Thyroid gland (tissue), 4 donors: Measurements from ENCODE around the gene GALNT18. TPM values are rescaled to one million over a fixed set of nuclear protein-coding genes. Genes with fewer than 3 reads are reported as not detected.
A peak's percentile ranks its signal among the peaks of the same experiment; 100 is the strongest.

ENCODE experiments used
- DNase-seq, 2 donors: peaks; one replicate each; pipeline ENCODE4 v3.0.0-alpha.2; 2019
- H3K27ac ChIP-seq, 3 donors: fragments of 200-600 bp; sonication (generic); 1 replicate in 2 of 3; 2 replicates in 1 of 3; pipeline ENCODE4 v1.5.1; 2016 to 2019; ENCODE audit warnings: mild to moderate bottlenecking in 1 of 3, moderate library complexity in 1 of 3
- H3K27me3 ChIP-seq: fragments of 200-600 bp; sonication (generic); one replicate; pipeline ENCODE4 v1.5.1; 2019
- H3K36me3 ChIP-seq, 2 donors: fragments of 200-600 bp; sonication (generic); one replicate each; pipeline ENCODE4 v1.5.1; 2016 to 2019
- H3K4me1 ChIP-seq, 2 donors: fragments of 200-600 bp; sonication (generic); one replicate each; pipeline ENCODE4 v1.5.1; 2017 to 2019
- H3K4me3 ChIP-seq, 3 donors: fragments of 200-600 bp; sonication (generic); replicated peaks in 1 of 3; 1 replicate in 2 of 3; 2 replicates in 1 of 3; pipeline ENCODE4 v1.5.1; 2016; ENCODE audit warnings: mild to moderate bottlenecking in 1 of 3
- H3K9me3 ChIP-seq: fragments of 200-600 bp; sonication (generic); one replicate; pipeline ENCODE4 v1.5.1; 2017
- POLR2A ChIP-seq, 2 donors: fragments of 450-650 bp; IDR thresholded peaks; one replicate each; pipeline ENCODE4 v1.6.1; 2017; ENCODE audit warnings: antibody characterized with exemption in 2 of 2, mild to moderate bottlenecking in 2 of 2, moderate library complexity in 1 of 2
- whole genome bisulfite sequencing, 2 donors: methylation state at CpG; one replicate each; pipeline ENCODE4 v1.1.5; 2017; 5-methylcytosine and 5-hydroxymethylcytosine counted together
- intact Hi-C: fragments of 100-400 bp; cut with DNase I; formaldehyde crosslinking; loops from one replicate; pipeline ENCODE4 v1.15.1; 2023
- total RNA-seq, 4 donors: library from RNA; depleted of rRNA; stranded (reverse); fragments of >200 nt; gene quantifications; one replicate each; pipeline ENCODE4 v1.2.3, GENCODE V29; 2016
- TF ChIP-seq, protein P1 (sequence below), 6 experiments: fragments of 200-600 bp in 3 of 6; fragments of 450-650 bp in 3 of 6; sonication (generic) in 3 of 6; IDR thresholded peaks; one replicate each; pipeline ENCODE4 v1.5.1; 2016 to 2019; ENCODE audit warnings: antibody characterized with exemption in 6 of 6, mild to moderate bottlenecking in 2 of 6, inconsistent platforms in 1 of 6, moderate library complexity in 1 of 6

The GALNT18 gene
- total RNA-seq, 4 donors from 2014 or later: 60.7 to 93.8 (median 87.5) TPM

DNA sequence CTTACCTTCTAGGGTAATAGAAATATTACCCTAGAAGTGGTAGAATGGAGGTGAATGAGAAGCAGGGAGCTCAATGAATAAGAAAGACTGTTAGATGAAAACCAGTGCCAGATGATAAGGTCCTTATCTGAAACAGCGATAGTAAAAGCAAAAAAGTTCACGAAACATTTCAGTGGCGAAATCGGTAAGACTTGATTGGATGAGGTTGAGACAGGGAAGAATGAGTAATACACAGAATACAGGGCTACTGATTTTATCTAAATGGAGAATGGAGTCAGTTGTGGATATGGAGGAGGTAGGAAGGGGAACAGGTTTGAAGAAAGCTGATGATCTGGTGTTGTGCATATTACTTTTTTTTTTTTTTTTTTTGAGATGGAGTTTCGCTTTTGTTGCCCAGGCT lies 96.5 kb downstream of the GALNT18 start:
- H3K27ac ChIP-seq: no peak overlapping the region
- H3K9me3 ChIP-seq: no peaks in the 10 kb centered on the region
- no peaks in the 10 kb centered on the region for H3K27me3 ChIP-seq
- no peak overlapping the region for H3K4me3 ChIP-seq
- H3K4me1 ChIP-seq: peaks cover 12 to 27% of the 10 kb centered on the region in 2 donors
- TF ChIP-seq, protein P1, sequence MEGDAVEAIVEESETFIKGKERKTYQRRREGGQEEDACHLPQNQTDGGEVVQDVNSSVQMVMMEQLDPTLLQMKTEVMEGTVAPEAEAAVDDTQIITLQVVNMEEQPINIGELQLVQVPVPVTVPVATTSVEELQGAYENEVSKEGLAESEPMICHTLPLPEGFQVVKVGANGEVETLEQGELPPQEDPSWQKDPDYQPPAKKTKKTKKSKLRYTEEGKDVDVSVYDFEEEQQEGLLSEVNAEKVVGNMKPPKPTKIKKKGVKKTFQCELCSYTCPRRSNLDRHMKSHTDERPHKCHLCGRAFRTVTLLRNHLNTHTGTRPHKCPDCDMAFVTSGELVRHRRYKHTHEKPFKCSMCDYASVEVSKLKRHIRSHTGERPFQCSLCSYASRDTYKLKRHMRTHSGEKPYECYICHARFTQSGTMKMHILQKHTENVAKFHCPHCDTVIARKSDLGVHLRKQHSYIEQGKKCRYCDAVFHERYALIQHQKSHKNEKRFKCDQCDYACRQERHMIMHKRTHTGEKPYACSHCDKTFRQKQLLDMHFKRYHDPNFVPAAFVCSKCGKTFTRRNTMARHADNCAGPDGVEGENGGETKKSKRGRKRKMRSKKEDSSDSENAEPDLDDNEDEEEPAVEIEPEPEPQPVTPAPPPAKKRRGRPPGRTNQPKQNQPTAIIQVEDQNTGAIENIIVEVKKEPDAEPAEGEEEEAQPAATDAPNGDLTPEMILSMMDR (IDR thresholded peaks at IDR 0.05): no peak
- TF ChIP-seq POLR2A (IDR thresholded peaks at IDR 0.05): no peak
- no peak for DNase-seq
- no peaks in the 10 kb centered on the region for H3K36me3 ChIP-seq
- intact Hi-C loops: no loop called here
- 84 to 95% methylated on average over 5 of the region's 5 CpGs for whole genome bisulfite sequencing, 2 donors

GRCh38 chr11:11524436-11525061 lies 97.3 kb downstream of the GALNT18 start:
- no peak for DNase-seq
- no peaks in the 10 kb centered on the region for H3K9me3 ChIP-seq
- no peaks in the 10 kb centered on the region for H3K27me3 ChIP-seq
- 67 to 90% methylated on average over 5 of the region's 5 CpGs for WGBS, 2 donors
- no peak overlapping the region for H3K27ac ChIP-seq
- H3K4me1 ChIP-seq: peaks cover 12 to 24% of the 10 kb centered on the region in 2 donors
- no peaks in the 10 kb centered on the region for H3K36me3 ChIP-seq
- TF ChIP-seq, protein P1 (IDR thresholded peaks at IDR 0.05): no peak
- no peak for TF ChIP-seq POLR2A (IDR thresholded peaks at IDR 0.05)
- H3K4me3 ChIP-seq: no peak overlapping the region
- intact Hi-C loops: no loop called here

DNA sequence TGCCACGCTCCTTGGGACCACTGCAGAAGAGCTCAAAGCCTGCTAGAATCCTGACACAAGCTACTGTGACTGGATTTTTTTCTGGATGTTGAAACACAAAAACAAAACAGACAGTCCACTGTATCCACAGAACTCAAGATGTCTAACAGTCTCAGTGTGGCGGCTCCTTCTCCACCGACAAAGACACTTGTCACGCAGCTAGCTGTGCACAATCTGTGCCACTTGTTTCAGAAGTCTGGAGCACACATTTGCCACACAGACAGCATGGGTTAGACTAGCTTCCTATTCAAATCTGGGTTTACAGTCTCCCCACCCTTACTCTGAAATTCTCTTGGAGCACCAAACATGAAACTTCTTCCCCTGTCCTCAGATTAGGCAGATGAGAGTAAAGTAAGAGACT lies 99.2 kb downstream of the GALNT18 start:
- Histone ChIP-seq H3K4me3 (no peak overlapping the region), H3K27me3 (no peaks in the 10 kb centered on the region), H3K4me1 (peaks cover 12 to 30% of the 10 kb centered on the region in 2 donors), H3K36me3 (no peaks in the 10 kb centered on the region), H3K9me3 (no peaks in the 10 kb centered on the region), H3K27ac (no peak overlapping the region)
- WGBS, 2 donors: 74 to 95% methylated on average over 4 of the region's 4 CpGs
- no peak for TF ChIP-seq POLR2A (IDR thresholded peaks at IDR 0.05)
- TF ChIP-seq, protein P1 (IDR thresholded peaks at IDR 0.05): no peak
- intact Hi-C loops: no loop called here
- DNase-seq: no peak

- no peaks in the 10 kb centered on the region for H3K27me3 ChIP-seq
- peaks cover 12 to 33% of the 10 kb centered on the region in 2 donors for H3K4me1 ChIP-seq
- intact Hi-C loops: no loop called here
- no peaks in the 10 kb centered on the region for H3K9me3 ChIP-seq
- H3K27ac ChIP-seq: peak overlapping the region in 2 of 3 donors; percentile 7 to 52
- no peak overlapping the region for H3K4me3 ChIP-seq
- DNase-seq: peak; percentile 46 to 63
- H3K36me3 ChIP-seq: no peaks in the 10 kb centered on the region
- TF ChIP-seq, protein P1 (IDR thresholded peaks at IDR 0.05): no peak
- no peak for TF ChIP-seq POLR2A (IDR thresholded peaks at IDR 0.05)
- WGBS, 2 donors: 38 to 52% methylated on average over 13 of the region's 13 CpGs
Observed at GRCh38 chr11:11521306-11522002, 100.4 kb downstream of the GALNT18 start.
